HG02885 (cell line): Measurements from ENCODE around the gene SYT9.

Experiments
- ATAC-seq: cut with Tn5 transposase; IDR thresholded peaks from one replicate; pipeline ENCODE4 v1.9.1; 2021; ENCODE audit warnings: mild to moderate bottlenecking; ENCODE audit not compliant: unreplicated experiment, poor library complexity

The SYT9 gene, protein sequence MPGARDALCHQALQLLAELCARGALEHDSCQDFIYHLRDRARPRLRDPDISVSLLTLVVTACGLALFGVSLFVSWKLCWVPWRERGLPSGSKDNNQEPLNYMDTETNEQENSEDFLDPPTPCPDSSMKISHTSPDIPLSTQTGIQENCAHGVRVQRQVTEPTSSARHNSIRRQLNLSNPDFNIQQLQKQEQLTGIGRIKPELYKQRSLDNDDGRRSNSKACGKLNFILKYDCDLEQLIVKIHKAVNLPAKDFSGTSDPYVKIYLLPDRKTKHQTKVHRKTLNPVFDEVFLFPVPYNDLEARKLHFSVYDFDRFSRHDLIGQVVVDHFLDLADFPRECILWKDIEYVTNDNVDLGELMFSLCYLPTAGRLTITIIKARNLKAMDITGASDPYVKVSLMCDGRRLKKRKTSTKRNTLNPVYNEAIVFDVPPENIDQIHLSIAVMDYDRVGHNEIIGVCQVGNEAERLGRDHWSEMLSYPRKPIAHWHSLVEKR

DNA sequence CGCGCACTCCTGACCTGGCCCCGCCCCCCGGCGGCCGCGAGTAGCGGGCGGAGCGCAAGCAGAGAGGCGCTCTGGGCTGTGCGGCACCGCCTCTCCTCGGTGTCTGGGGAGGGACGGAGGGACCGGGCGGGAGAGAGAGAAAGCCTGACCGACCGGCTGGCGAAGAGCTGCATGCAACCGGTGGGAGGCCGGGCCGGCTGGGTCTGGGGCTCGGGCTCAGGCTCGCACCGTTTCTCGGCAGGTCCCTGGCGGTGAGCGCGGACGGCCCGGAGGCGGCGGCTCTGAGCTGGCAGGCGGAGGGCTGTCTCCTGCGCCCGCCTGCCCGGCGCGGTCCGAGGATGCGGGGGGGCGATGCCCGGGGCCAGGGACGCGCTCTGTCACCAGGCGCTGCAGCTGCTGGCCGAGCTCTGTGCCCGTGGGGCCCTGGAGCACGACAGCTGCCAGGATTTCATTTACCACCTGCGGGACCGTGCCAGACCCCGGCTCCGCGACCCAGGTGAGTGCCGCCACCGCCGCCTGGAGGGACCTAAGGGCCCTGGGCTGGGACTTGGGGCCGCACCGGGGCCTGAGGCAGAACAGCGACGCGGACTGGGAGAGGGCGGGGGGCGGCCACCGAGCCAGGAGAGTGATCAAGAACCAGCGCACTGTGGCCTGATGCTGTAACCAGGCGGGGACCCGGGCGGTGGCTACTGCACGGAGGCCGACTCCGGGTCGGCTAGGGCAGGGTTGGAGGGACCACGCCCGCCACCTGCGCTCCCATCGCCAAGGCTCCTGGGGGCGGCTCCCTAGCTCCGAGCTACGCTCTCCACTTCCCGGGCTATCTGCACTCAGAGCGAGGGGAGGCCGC, at the start of gene SYT9:
SYT9 (plus strand) TSS at position 69 of the 847 bp plus-strand sequence; CDS start at position 352, 283 bp downstream.
- ATAC-seq: peak; percentile 83

DNA sequence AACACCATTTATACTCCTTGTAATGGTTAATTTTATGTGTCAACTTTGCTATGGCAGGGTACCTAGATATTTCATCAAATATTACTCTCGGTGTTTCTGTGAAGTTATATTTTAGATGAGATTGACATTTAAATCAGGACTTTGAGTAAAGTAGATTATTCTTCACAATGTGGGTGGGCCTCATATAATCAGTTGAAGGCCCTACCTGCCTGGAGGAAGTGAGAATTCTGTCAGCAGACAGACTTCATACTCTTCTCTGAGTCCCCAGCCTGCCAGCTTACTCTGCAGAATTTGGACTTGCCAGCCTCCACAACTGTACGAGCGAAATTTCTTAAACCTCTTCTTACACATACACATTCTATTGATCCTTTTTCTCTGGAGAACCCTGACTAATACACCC, 49.3 kb upstream of the SYT9 start:
- ATAC-seq: no peak

DNA sequence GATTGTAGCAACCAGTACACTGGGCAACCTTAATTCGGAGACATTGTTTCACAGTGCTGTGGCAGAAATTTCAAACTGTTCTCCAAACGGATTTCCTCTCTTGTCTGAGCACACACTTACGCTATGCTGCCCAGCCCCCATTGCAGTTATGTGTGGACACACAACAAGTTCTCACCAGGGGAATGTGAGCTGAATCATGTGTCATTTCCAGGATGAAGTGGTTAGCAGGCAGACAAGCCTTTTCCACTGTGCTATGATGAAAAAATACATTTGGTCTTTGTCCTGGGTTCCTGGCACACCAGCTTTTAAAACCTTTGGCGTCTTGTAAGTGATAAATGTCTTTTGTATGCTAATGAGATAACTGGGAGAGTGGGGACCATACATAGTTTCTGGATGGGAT, 46.9 kb upstream of the SYT9 start:
- no peak for ATAC-seq

DNA sequence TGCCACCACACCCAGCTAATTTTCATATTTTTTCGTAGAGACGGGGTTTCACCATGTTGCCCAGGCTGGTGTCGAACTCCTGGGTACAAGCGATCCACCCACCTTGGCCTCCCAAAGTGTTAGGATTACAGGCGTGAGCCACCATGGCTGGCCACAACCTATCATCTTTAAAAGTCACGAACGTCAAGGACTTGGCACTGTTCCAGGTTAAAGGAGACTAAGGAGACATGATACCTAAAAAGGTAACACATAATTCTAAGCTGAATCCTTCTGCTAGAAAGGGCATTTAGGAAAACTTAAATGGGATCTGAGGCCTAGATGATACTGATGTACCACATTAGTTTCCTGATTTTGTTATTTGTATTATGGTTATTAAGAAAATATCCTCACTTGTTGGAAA, 43.3 kb upstream of the SYT9 start:
- no peak for ATAC-seq

DNA sequence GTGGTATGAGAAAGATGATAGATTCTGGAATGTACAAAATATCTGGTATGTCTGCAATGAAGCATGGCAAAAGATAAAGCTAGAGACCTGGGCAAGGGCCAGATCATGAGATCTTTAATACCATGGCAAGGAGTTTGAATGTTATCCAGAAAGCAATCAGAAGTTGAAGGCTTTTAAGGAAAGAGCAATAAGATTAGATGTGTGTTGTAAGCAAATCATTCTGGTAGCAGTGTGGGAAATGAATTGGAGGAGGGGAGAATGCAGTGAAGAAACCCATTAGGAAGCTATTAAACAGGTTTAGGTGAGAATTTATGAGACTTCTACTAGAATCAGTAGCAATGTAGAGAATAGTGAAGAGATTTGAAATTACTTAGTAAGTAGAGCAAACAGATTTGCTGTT, 32.2 kb upstream of the SYT9 start:
- no peak for ATAC-seq

DNA sequence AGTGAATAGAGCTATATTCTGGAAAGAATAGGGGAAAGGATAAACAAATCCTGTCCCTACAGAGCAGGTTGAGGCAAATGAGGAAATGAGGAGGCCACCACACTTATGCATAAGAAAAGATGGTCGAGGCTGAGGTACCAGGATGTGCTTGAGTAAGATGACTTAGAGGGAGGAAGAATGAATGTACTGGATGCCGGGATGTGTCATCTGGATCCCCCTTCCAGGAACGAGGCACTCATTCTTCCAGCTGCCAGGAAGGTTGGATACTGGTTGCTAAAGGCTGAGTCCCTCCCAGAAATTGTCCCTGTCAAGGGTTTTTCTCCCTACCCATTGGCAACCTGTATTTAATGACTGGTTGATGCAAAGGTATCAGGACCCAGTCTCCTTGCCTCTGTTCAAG, 31.1 kb upstream of the SYT9 start:
- no peak for ATAC-seq

DNA sequence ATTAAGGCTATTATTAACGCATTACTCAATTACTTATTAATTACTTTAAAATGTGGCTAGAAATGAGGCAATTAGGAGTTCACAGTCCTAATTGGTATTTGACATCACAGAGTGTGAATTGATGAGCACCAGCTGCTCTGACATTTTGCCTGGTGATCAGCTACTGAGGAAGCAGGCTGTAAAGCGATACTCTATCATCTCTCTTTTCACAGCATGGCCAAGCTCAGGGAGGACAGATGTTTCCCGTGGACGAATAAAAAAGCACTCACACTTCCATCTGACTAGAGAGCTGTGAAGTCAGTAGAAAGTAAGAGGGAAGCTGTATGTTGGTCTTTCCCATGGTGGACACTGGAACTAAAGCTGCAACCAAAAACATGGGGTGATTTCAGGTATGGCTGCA, 29.1 kb upstream of the SYT9 start:
- ATAC-seq: no peak

DNA sequence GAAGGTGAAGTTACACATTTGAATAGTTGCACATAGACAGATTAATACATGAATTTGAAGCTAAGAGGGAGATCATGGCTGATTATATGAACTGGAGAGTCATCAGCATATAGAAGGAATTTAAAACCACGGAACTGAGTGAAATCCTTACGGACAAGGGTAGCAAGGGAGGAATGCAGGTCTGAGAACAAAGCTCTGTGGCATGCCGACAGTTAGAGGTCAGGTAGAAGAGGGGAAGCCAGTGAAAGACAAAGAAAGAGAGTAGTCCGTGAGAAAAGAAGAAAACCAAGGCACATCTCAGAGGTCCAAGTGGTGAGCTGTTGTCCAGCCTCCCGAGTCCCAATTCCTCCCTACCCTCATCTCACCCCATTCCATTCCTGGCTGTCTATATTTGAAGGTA, 11.8 kb upstream of the SYT9 start:
- ATAC-seq: no peak

DNA sequence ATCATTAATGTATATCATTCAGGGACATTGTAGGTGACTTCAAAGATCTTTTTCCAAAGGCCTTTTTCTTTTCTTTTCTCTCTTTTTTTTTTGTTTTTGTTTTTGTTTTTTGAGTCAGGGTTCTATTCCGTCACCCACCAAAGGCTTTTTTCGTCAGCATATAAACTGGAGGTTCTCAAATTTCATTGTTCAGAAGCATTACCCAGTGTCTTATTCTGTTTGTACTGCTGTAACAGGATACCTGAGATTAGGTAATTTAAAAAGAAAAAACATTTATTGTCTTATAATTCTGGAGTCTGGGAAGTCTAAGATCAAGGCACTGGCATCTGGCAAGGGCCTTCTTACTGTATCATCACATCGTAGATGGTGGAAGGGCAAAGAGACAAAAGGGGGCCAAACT, 6.4 kb upstream of the SYT9 start:
- ATAC-seq: no peak

DNA sequence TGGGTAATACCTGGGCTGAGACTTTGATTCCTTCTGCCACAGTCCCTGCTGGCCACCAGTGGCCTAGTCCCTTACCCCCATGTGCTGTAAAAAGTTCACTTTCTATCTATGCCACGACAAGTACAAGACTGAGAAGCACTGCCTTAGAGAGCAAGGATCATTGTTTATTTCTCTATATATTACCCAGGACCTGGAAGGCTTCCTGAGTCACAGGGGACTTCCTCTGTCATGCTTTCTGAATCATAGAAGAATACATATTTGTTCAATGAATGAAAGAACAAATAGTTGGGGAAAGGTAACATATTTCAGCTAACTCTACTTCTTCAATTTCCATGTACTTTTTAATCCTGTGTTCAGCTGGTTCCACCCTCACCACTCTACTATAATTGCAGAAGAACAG, 5.5 kb upstream of the SYT9 start:
- ATAC-seq: no peak

DNA sequence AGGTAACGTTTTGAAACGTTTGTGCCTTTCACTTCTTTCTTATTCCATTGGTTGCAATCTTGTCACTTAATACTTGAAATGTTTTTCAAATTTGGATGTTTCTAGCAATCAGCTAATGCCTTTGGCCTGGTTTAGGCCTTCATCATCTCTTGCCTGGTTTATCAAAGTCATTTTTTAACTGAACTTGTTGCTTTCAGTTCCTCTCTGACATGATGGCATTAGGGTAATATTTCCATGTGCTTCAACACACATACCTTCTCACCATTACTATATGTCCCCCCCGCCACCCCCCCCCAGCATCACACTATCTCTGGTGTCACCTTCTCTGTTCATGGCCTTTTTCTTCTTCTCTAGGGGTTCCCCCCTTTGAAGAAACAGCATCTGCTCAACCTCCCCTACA, 1.5 kb upstream of the SYT9 start:
- no peak for ATAC-seq

DNA sequence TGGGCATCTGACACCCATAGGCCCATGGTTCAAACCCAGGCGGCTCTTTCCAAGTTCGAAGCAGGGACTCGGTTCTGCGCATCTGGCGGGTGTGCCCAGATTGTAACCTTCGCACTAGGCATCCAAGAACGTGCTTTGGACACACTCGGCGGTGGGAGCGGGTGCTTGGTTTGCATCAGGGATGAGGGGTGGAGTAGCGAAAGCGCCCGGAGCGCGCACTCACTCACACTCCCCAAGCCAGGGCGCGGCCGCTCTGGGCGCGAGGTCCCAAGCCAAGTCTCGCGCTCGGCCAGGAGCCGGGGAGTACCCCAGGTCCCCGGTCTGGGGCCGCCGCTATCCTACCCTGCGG, 243 bp upstream of the SYT9 start:
- ATAC-seq: no peak

DNA sequence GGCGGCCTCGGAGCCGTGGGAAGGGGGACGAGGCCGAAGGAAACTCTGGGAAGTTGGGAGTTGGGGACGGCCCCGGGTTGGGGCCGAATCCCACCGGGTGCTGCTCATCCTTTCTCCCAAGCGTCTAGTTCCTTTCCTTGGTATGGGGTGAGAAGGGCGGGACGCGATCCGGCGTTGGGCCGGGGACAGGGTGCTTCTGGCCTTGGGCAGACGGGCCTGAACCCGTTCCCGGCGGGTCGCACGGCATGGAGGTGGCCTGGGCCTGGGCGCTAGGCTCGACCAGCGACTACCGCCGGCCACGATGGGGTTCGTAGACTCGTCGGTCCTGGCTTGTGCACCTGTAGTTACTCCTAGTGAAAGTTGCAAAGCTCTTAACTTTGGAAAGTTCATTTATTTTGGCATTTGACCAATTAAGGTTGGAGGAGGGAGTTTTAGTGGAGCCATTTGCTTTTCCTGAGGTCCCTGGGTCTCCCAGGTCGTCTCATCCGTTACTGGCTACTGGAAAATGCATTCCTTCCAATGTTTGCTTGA, 1.0 kb downstream of the SYT9 start:
- no peak for ATAC-seq

DNA sequence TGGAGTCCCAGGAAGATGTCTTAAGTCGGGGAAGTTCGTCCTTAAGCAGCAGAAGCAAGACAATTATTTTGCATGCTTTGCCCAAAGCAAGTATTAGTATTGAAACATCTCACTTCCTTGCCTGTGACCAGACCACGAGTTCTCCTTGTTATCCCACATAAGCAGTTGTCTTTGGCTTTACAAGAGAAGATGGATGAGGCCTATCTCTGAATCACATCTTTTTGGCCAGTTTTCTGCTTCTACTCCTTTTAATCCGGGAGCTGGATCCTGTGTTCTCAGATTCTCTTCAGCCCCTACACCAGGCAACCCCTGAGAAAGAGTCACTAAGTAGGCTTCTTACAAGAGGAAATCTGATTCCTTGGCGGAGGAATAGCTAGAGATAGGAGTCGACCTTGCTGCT, 2.1 kb downstream of the SYT9 start:
- no peak for ATAC-seq

DNA sequence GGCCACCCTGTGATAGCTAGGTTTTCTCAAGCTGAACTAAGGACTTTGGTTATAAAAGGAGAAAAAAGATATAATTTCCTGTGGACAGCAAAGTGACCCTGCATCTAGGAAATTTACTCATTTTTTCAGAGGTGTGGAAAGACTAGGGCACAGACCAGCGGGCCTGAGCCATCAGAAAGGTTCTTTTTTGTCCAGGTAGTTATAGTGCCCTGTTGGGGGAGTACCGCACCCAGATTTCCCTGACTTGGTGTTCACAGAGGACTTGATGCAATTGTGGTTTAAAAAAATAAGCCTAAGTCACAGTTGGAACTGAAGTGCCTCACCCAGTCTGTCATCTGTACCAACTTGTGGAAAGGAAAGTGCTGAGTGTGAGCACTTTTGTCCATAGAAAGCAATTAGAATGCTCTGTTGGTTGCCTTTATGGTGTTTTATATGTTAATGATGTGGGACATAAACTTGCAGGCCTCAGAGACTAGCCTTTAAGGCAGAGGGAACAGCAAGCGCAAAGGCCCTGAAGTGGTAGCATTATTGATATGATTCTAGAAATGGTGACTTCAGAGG, 3.1 kb downstream of the SYT9 start:
- ATAC-seq: no peak

DNA sequence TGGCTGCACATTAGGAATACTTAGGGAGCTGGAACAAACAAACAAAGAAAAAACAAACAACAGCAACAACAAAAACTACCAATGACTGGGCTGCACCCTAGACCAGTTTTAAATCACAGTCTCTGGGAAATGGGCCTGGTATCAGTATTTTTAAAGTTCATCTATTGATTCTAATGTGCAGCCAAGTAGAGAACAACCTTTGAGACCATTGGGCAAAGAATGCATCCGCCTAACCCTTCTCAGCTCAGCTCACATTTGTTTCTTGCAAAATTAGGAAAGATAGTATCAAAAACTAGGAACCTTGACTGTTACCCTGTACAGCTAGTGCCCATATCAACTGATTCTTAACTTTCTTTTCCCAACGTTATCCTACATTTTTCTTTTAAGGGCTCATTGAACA, 5.2 kb downstream of the SYT9 start:
- ATAC-seq: no peak

DNA sequence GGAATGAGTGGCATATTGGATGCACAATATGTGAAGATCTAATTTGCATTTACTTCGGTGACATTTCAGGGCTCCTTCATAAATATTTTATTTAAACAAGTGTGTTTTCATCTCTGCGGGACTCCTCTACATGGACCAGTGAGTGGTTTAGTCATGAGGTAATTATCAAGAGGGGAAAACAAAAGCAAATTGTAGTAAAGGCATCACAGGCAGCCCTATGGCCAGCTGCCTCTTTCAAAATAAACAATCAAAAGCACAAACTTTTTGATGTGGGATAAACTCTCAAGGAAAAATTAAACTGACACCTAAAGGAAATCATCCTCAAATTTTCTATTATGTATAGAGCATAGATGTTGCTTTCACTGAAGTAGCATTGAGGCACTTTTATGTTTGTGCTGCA, 6.0 kb downstream of the SYT9 start:
- no peak for ATAC-seq

DNA sequence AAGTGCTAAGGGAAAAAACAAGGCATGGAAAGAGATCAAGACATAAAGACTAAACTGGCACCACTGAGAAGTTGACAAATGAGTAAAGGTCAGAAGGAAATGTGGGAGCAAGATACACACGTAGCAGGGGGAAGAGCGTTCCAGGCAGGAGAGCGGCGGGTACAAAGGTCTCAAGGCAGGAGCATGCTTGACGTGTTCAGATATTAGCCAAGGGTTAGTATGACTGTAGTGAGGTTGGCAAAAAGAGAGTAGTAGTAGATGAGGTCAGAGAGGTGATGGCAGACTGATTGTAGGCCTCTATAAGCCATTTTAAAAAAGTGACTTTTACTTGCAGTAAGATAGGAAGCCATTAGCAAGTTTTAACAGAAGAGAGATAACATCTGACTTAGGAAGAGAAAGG, 9.9 kb downstream of the SYT9 start:
- no peak for ATAC-seq

DNA sequence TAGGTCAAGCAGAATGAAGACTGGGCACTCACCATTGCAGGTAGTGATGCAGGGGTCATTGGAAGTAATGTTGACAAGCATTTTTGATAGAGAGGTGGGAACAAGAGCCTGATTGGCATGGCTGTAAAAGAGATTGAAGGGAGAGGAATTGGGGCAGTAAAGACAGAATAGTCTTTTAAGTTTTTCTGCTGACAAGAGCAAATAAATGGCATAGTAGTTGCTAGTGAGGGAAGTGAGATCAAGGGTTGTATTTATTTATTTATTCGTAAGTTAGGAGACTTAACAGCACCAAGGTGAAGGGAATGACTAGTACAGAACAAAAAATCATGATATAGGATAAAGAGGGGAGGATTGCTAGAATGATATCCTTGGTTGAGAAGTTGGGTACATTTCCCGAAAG, 11.0 kb downstream of the SYT9 start:
- no peak for ATAC-seq

DNA sequence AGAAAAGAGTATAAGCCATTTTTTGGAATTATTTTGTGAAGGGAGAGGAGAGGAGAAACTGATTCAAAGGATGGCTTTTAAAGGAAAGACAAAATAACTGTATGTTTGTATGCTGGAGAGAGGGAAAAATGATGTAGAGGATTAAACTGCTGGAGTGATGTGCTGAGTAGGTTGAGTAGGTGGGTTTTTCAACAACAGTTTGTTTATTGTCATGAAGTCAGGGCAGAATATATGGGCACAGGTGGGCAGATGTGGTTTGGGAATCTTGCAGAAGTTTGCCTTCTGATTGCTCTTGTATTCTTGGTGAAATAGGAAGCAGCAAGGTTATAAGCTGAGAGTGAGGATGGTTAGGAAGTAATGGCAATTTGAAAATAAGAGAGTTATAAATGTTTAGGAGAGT, 12.1 kb downstream of the SYT9 start:
- no peak for ATAC-seq

DNA sequence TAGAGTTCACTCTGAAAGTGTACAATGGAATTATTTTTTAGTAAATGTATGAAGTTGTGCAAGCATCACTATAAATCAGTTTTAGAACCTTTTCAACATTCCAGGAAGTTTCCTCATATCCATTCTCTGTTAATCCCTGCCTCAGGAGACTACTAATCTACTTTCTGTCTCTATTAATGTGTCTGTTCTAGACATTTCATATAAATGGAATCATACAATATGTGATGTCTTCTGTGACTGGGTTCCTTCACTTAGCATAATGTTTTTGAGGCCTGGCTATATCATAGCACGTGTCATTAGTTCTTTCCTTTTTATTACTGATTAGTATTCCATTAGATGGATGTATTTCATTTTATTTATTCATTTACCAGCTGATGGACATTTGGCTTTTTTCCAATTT, 17.1 kb downstream of the SYT9 start:
- no peak for ATAC-seq
